ENCODE results near the gene PPP1R12B.
"Not testable (repeated sequence)": the region's sequence is repeated elsewhere in the genome, so short reads cannot be mapped to it uniquely, and the experiment has no call there.

Gene PPP1R12B

GRCh38 chr1:202410251-202410650 lies 61.8 kb downstream of the PPP1R12B start:
- not testable (repeated sequence) for H3K27ac ChIP-seq (replicated peaks; ENCODE audit: low read length); H3K36me3 ChIP-seq (replicated peaks in 1 of 2; ENCODE audit: control insufficient read depth in 2 of 2, insufficient read depth in 2 of 2, low read length in 2 of 2); H2AFZ ChIP-seq (ENCODE audit: low read length); H2BK15ac ChIP-seq (ENCODE audit: low read length); H3K4ac ChIP-seq (ENCODE audit: low read length); H3K23ac ChIP-seq (ENCODE audit: low read depth, low read length, poor library complexity); H4K8ac ChIP-seq (ENCODE audit: low read depth, low read length); H3K18ac ChIP-seq (ENCODE audit: low read length); DNase-seq (ENCODE audit: low spot score); H3K4me2 ChIP-seq (ENCODE audit: insufficient read depth, low read length, poor library complexity, severe bottlenecking); H3K14ac ChIP-seq (ENCODE audit: low read length); H4K91ac ChIP-seq (ENCODE audit: low read depth, low read length, poor library complexity); H2BK120ac ChIP-seq (ENCODE audit: low read depth, low read length); H3K4me3 ChIP-seq (ENCODE audit: low read length in 2 of 2); H3K27me3 ChIP-seq (ENCODE audit: control insufficient read depth in 3 of 3, insufficient read depth in 3 of 3, low read depth in 1 of 3, low read length in 3 of 3); H2AK5ac ChIP-seq (ENCODE audit: low read depth, low read length); H2BK5ac ChIP-seq (ENCODE audit: low read length); H3K79me1 ChIP-seq (ENCODE audit: low read depth, low read length); H3K9me3 ChIP-seq (replicated peaks in 1 of 2; ENCODE audit: control insufficient read depth in 2 of 2, insufficient read depth in 1 of 2, low read depth in 1 of 2, low read length in 2 of 2); H2BK12ac ChIP-seq (ENCODE audit: low read length); H3K4me1 ChIP-seq (ENCODE audit: control insufficient read depth in 2 of 2, insufficient read depth in 1 of 2, low read depth in 1 of 2, low read length in 2 of 2); H3K9ac ChIP-seq (ENCODE audit: low read depth, low read length, poor library complexity)
- WGBS, 2 donors (ENCODE audit: extremely low coverage in 2 of 2, insufficient read length in 2 of 2, insufficient replicate concordance in 1 of 2), result no CpG with 5 or more reads among the region's 2 CpGs

- H2BK120ac ChIP-seq (ENCODE audit: low read depth, low read length); H3K79me1 ChIP-seq (ENCODE audit: low read depth, low read length); DNase-seq (ENCODE audit: low spot score); H3K18ac ChIP-seq (ENCODE audit: low read length); H3K27ac ChIP-seq (replicated peaks; ENCODE audit: low read length); H3K4me1 ChIP-seq (ENCODE audit: control insufficient read depth in 2 of 2, insufficient read depth in 1 of 2, low read depth in 1 of 2, low read length in 2 of 2); H2AK5ac ChIP-seq (ENCODE audit: low read depth, low read length); H3K9me3 ChIP-seq (replicated peaks in 1 of 2; ENCODE audit: control insufficient read depth in 2 of 2, insufficient read depth in 1 of 2, low read depth in 1 of 2, low read length in 2 of 2); H3K4me2 ChIP-seq (ENCODE audit: insufficient read depth, low read length, poor library complexity, severe bottlenecking); H2BK12ac ChIP-seq (ENCODE audit: low read length); H3K23ac ChIP-seq (ENCODE audit: low read depth, low read length, poor library complexity); H3K4me3 ChIP-seq (ENCODE audit: low read length in 2 of 2); H3K14ac ChIP-seq (ENCODE audit: low read length); H4K8ac ChIP-seq (ENCODE audit: low read depth, low read length); H2AFZ ChIP-seq (ENCODE audit: low read length); H2BK5ac ChIP-seq (ENCODE audit: low read length); H4K91ac ChIP-seq (ENCODE audit: low read depth, low read length, poor library complexity); H3K27me3 ChIP-seq (ENCODE audit: control insufficient read depth in 3 of 3, insufficient read depth in 3 of 3, low read depth in 1 of 3, low read length in 3 of 3); H3K4ac ChIP-seq (ENCODE audit: low read length); H3K36me3 ChIP-seq (replicated peaks in 1 of 2; ENCODE audit: control insufficient read depth in 2 of 2, insufficient read depth in 2 of 2, low read length in 2 of 2); H3K9ac ChIP-seq (ENCODE audit: low read depth, low read length, poor library complexity); H2BK15ac ChIP-seq (ENCODE audit: low read length): not testable (repeated sequence)
- no CpG with 5 or more reads among the region's 5 CpGs for WGBS, 2 donors (ENCODE audit: extremely low coverage in 2 of 2, insufficient read length in 2 of 2, insufficient replicate concordance in 1 of 2)
These were observed 62.4 kb downstream of the PPP1R12B start for GRCh38 chr1:202410854-202411357.

GRCh38 chr1:202411422-202411821 lies 62.9 kb downstream of the PPP1R12B start:
- no peaks in the 10 kb centered on the region for H3K27me3 ChIP-seq (ENCODE audit: control insufficient read depth in 3 of 3, insufficient read depth in 3 of 3, low read depth in 1 of 3, low read length in 3 of 3)
- H3K14ac ChIP-seq (ENCODE audit: low read length), result no peak overlapping the region
- H2BK5ac ChIP-seq (ENCODE audit: low read length), result no peak overlapping the region
- H2BK120ac ChIP-seq (ENCODE audit: low read depth, low read length), result no peak overlapping the region
- H2BK12ac ChIP-seq (ENCODE audit: low read length), result no peak overlapping the region
- no peak overlapping the region for H3K4me3 ChIP-seq (ENCODE audit: low read length in 2 of 2)
- no peak overlapping the region for H4K91ac ChIP-seq (ENCODE audit: low read depth, low read length, poor library complexity)
- H2BK15ac ChIP-seq (ENCODE audit: low read length), result no peak overlapping the region
- no peaks in the 10 kb centered on the region for H3K36me3 ChIP-seq (replicated peaks in 1 of 2; ENCODE audit: control insufficient read depth in 2 of 2, insufficient read depth in 2 of 2, low read length in 2 of 2)
- H3K4me1 ChIP-seq (ENCODE audit: control insufficient read depth in 2 of 2, insufficient read depth in 1 of 2, low read depth in 1 of 2, low read length in 2 of 2), result no peaks in the 10 kb centered on the region
- H3K27ac ChIP-seq (replicated peaks; ENCODE audit: low read length), result no peak overlapping the region
- no peak overlapping the region for H3K4me2 ChIP-seq (ENCODE audit: insufficient read depth, low read length, poor library complexity, severe bottlenecking)
- H3K4ac ChIP-seq (ENCODE audit: low read length), result no peak overlapping the region
- no peak overlapping the region for H2AFZ ChIP-seq (ENCODE audit: low read length)
- H4K8ac ChIP-seq (ENCODE audit: low read depth, low read length), result no peak overlapping the region
- no peak overlapping the region for H2AK5ac ChIP-seq (ENCODE audit: low read depth, low read length)
- H3K18ac ChIP-seq (ENCODE audit: low read length), result no peak overlapping the region
- DNase-seq (ENCODE audit: low spot score), result no peak
- H3K23ac ChIP-seq (ENCODE audit: low read depth, low read length, poor library complexity), result no peak overlapping the region
- H3K9ac ChIP-seq (ENCODE audit: low read depth, low read length, poor library complexity), result no peak overlapping the region
- no peaks in the 10 kb centered on the region for H3K9me3 ChIP-seq (replicated peaks in 1 of 2; ENCODE audit: control insufficient read depth in 2 of 2, insufficient read depth in 1 of 2, low read depth in 1 of 2, low read length in 2 of 2)
- H3K79me1 ChIP-seq (ENCODE audit: low read depth, low read length), result no peaks in the 10 kb centered on the region

- not testable (repeated sequence) for H3K9ac ChIP-seq (ENCODE audit: low read depth, low read length, poor library complexity); H2AFZ ChIP-seq (ENCODE audit: low read length); H3K4me2 ChIP-seq (ENCODE audit: insufficient read depth, low read length, poor library complexity, severe bottlenecking); H2BK15ac ChIP-seq (ENCODE audit: low read length); H4K8ac ChIP-seq (ENCODE audit: low read depth, low read length); H3K9me3 ChIP-seq (replicated peaks in 1 of 2; ENCODE audit: control insufficient read depth in 2 of 2, insufficient read depth in 1 of 2, low read depth in 1 of 2, low read length in 2 of 2); H3K14ac ChIP-seq (ENCODE audit: low read length); H3K27me3 ChIP-seq (ENCODE audit: control insufficient read depth in 3 of 3, insufficient read depth in 3 of 3, low read depth in 1 of 3, low read length in 3 of 3); H3K27ac ChIP-seq (replicated peaks; ENCODE audit: low read length); H2BK120ac ChIP-seq (ENCODE audit: low read depth, low read length); H2BK5ac ChIP-seq (ENCODE audit: low read length); H3K79me1 ChIP-seq (ENCODE audit: low read depth, low read length); H3K23ac ChIP-seq (ENCODE audit: low read depth, low read length, poor library complexity); H2AK5ac ChIP-seq (ENCODE audit: low read depth, low read length); H3K18ac ChIP-seq (ENCODE audit: low read length); H3K4me1 ChIP-seq (ENCODE audit: control insufficient read depth in 2 of 2, insufficient read depth in 1 of 2, low read depth in 1 of 2, low read length in 2 of 2); H2BK12ac ChIP-seq (ENCODE audit: low read length); H4K91ac ChIP-seq (ENCODE audit: low read depth, low read length, poor library complexity); H3K4ac ChIP-seq (ENCODE audit: low read length); H3K36me3 ChIP-seq (replicated peaks in 1 of 2; ENCODE audit: control insufficient read depth in 2 of 2, insufficient read depth in 2 of 2, low read length in 2 of 2); H3K4me3 ChIP-seq (ENCODE audit: low read length in 2 of 2); DNase-seq (ENCODE audit: low spot score)
- no CpG with 5 or more reads among the region's 3 CpGs for WGBS, 2 donors (ENCODE audit: extremely low coverage in 2 of 2, insufficient read length in 2 of 2, insufficient replicate concordance in 1 of 2)
These were observed 63.9 kb downstream of the PPP1R12B start for GRCh38 chr1:202412421-202412820.

Data from neuronal stem cell (in vitro differentiated cells).